Measurements from ENCODE around the gene ZBP1.

- TF ChIP-seq POLR2A (IDR thresholded peaks at IDR 0.05) (no peak), POLR2AphosphoS5 (IDR thresholded peaks at IDR 0.05) (no peak)
These were observed 46.3 kb downstream of the ZBP1 start for GRCh38 chr20:57573894-57574293.

Data from breast epithelium (tissue), 3 donors.